DND-41 (cell line): Measurements from ENCODE around the gene CYP2S1.

Experiments
- CTCF ChIP-seq: IDR thresholded peaks from 2 replicates; pipeline ENCODE4 v1.5.1; 2012; ENCODE audit warnings: borderline replicate concordance, low read length, moderate library complexity, mild to moderate bottlenecking; ENCODE audit not compliant: poor library complexity, severe bottlenecking; ENCODE audit errors: extremely low read depth
- EZH2 ChIP-seq: IDR thresholded peaks from 3 replicates; pipeline ENCODE4 v1.6.1; 2012; ENCODE audit warnings: borderline replicate concordance, low read depth, mild to moderate bottlenecking, moderate library complexity, low read length, inconsistent platforms; ENCODE audit not compliant: severe bottlenecking

- TF ChIP-seq EZH2, result no peak
- no peak for TF ChIP-seq CTCF
Measured at GRCh38 chr19:41187884-41188279, 5.1 kb upstream of the CYP2S1 start.
